AG09319 (cell line): ENCODE results near the gene TMEM52.

Experiments used
- DNase-seq: peaks from one replicate; pipeline ENCODE4 v3.0.0-alpha.2; 2010; ENCODE audit warnings: low read depth; ENCODE audit errors: extremely low read depth
- CTCF ChIP-seq: IDR thresholded peaks from 2 replicates; pipeline ENCODE4 v1.5.1; 2011; ENCODE audit warnings: low read depth, mild to moderate bottlenecking, inconsistent platforms, low read length, moderate library complexity

TMEM52 gene

GRCh38 chr1:1921459-1921862 is 2.4 kb upstream of the TMEM52 start:
- TF ChIP-seq CTCF: no peak
- no peak for DNase-seq

GRCh38 chr1:1920608-1921458 is 1.8 kb upstream of the TMEM52 start:
- DNase-seq: no peak
- no peak for TF ChIP-seq CTCF

DNA sequence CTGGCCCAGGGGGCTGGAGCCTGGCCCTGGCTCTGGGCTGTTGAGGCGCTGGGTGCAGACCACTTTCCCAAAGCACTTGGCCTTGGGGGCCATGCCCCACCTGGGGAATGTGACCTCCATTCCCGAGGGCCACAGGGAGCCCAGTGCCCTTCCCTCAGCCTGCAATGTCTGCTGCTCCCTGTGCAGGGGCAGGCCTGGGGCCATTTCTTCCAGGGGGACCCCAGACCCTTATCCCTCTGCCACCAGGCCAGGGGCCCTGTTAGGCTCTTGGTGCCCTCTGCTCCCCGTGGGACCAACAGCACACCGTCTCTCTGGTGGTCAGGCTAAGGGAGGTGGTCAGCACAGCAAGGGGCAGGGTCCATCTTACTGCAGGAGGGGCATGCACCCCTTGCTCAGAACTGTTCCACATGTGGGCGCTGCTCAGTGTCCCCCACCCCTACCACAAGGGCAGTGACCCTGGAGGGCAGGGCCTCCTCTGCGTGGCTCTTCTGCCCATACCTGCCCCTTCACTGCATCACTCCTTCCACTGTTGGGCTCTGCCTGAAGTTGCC is 1.1 kb upstream of the TMEM52 start:
- no peak for DNase-seq
- no peak for TF ChIP-seq CTCF

DNA sequence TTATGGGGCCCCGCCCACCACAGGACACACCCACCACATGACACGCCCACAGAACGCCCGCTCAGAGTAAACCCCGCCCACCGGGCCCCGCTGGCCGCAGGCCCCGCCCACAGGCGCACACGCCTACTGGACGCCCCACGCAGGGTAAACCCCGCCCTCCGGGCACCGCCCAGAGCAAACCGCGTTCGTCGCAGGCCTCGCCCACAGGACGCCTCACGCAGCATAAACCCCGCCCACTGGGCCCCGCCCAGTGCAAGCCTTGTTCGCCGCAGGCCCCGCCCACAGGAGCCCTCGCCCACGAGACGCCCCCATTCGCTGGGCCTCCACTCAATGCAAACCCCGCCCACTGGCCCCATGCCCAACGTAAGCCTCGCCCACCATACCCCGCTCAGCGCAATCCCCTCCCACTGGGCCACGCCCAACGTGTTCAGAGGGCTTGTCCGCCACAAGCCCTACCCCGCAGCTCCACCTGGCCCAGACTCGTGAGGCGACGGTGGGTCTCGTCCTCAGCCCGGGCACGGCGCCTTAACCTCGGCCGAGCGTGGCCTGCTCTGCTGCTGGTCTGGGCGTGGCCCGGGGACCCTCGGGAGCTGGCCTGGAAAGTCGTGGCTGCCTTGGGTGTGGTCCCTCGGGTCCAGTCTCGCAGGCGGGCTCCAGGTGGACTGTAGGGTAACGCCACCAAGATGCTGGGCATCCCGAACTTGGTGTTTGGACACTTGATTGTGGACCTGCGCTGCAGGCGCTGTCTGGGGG is 401 bp upstream of the TMEM52 start:
- no peak for TF ChIP-seq CTCF

DNA sequence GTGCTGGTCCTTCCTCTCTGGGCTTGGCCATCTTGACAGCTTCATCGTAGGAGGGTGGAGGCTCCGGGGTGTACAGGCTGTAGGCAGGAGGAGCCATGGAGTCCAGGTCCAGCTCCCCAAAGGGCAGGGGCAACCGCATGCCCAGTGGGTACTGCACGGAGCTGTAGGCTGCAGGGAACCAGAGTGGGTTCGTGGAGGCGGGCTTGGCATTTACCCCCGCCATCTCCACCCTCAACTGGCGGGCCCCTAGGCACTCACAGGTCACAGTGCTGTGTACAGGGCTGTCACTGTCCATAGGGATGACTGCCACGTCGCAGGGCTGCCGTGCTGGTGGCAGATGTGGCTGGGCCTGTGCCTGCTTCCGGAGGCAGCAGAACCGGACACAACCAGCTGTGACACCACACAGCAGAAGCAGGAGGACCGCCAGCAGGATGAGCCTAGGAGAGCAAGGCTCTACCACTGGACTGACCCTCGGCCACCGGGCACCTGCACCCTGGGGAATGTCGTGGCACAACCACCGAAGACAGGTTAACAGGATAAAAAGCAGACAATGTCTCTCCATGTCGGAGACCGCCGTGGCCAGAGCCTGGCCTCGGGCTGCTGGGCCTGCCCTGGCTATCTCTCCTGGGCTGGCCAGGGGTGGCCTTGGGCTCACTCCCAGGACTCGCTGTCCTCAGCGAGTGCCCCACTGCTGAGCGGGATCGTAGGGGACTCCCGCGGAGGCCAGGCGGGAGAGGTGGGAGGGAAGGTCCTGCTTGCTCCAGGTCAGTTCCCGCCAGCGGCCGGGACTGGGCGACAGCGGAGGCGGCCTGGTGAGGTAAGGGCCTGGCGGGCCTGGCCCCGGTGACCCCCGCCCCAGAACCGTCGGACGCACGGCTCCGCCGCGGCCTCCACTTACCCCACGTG is 831 bp downstream of the TMEM52 start:
- no peak for TF ChIP-seq CTCF
- DNase-seq: no peak

More for the DNA sequence above, 401 bp upstream of the TMEM52 start:
- peak; percentile 90 for DNase-seq

DNA sequence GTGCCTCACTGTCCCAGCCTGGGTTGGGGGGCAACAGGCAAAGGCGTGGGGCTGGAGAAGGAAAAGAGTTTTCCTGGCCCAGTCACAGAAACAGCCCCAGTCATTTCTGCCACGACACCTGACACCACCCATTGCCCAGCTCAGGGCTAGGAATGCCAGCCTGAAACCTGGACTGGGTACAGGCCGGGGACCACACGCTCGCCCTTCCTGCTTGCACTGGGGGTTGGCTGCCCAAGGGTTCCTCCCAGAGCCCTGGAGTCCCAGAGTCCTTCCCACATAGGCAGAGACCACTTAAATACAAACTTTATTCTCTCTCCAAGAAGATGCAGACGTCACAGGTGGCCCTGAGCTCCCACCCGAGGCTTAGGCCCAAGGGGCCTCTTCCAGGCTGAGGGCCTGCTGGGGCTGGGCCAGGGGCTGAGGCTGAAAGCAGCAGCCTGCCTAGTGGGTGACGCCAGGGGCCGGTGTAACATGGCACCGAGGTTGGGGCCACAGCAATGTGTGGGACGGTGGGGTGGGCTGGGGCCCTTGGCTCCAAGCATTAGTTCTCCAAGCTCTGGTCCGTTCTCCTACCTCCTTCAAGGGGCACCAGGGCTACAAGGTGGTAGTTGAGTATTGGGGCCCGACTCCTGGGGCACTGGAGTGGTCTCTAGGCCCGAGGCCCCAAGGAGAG is 1.6 kb downstream of the TMEM52 start:
- TF ChIP-seq CTCF: no peak
- no peak for DNase-seq
